ENCODE data around the gene ENOX1. TPM values are rescaled to one million over a fixed set of nuclear protein-coding genes. Genes with fewer than 3 reads are reported as not detected.

ENOX1 gene
- total RNA-seq, 1 experiment from 2014 or later = not detected

DNA sequence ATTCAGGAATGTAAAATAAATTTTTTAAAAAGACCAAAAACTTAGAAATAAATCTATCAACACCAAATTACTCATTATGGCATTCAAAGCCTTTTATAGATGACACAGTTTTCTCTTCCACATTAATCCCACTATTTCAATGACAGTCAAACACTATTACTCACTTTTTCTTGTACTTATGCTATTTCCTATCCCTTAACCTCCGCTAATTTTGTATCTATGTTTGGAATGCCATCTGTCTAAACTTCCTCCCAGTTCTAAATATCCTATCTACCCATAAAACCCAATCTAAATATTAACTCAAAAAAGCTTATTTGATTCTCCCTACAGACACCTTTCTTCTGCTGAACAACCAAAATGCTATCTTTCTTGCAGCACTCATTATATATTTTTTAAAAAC, 203.5 kb downstream of the ENOX1 start:
- in situ Hi-C loops (cut with HindIII; ENCODE audit: low pct_unique_long_range_greater_than_20kb, low sequenced_read_pairs) = no loop called here
- no peak for DNase-seq (ENCODE audit: low read depth)

- no peak for DNase-seq (ENCODE audit: low read depth)
- in situ Hi-C loops (cut with HindIII; ENCODE audit: low pct_unique_long_range_greater_than_20kb, low sequenced_read_pairs) = no loop called here
These were observed 206.5 kb downstream of the ENOX1 start for GRCh38 chr13:43580280-43580679.

- no peak for DNase-seq (ENCODE audit: low read depth)
- in situ Hi-C loops (cut with HindIII; ENCODE audit: low pct_unique_long_range_greater_than_20kb, low sequenced_read_pairs) = no loop called here
These were observed 207.5 kb downstream of the ENOX1 start for GRCh38 chr13:43579321-43579720.

DNA sequence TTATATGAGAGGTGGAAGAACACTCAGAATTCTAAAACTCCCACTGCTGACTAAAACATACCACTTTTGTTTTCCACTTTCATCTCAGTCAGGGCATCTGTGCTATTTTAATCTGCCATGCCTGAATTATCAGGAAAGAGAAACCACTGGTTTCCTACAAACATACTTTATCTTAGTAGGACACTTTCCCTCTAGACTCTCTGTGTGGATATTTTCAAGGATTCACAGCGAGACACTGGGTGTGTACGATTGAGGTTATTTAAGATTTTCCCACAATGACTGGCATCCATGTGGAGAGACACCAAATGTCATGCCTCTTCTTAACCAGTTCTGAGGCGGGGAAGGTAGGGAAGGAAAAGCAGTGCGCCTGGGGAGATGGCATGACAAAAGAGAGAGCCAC, 212.2 kb downstream of the ENOX1 start:
- in situ Hi-C loops (cut with HindIII; ENCODE audit: low pct_unique_long_range_greater_than_20kb, low sequenced_read_pairs) = no loop called here
- DNase-seq (ENCODE audit: low read depth) = no peak

DNA sequence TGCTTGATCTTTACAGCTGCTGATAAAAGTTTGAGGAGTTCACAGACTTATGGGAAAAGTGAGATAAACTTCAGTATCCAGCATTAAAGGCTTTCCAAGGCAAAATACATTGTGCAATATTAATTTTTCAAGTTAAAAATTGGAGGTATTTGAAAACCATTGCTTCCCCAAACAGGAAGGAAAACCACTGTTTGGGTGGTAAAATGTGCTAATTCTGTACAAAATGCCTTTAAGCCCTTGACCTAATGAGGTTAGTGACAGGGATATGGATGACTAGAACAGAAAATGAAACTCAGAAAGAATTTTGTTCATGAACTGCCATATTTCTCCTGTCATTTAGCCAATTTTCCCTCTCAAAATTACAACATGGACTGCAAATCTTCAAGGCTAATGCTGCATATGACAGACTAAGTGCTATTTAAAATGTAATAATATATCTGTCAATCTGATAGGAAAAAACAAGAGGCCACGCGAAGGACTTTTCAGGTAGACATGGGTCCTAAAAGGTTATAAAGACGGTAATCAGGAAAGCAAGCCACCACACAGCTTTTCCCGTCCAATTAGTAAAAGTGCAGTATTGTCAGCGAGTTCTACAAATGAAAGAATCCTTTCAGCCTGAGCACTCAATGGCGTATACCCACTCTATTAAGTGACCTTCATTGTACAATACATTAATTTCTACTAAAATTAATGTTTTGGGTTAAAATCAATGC, 212.8 kb downstream of the ENOX1 start:
- DNase-seq (ENCODE audit: low read depth) = no peak

GRCh38 chr13:43573361-43573740, 213.4 kb downstream of the ENOX1 start:
- in situ Hi-C loops (cut with HindIII; ENCODE audit: low pct_unique_long_range_greater_than_20kb, low sequenced_read_pairs) = no loop called here

More for the DNA sequence above, 212.8 kb downstream of the ENOX1 start:
- in situ Hi-C loops (cut with HindIII; ENCODE audit: low pct_unique_long_range_greater_than_20kb, low sequenced_read_pairs) = no loop called here

DNA sequence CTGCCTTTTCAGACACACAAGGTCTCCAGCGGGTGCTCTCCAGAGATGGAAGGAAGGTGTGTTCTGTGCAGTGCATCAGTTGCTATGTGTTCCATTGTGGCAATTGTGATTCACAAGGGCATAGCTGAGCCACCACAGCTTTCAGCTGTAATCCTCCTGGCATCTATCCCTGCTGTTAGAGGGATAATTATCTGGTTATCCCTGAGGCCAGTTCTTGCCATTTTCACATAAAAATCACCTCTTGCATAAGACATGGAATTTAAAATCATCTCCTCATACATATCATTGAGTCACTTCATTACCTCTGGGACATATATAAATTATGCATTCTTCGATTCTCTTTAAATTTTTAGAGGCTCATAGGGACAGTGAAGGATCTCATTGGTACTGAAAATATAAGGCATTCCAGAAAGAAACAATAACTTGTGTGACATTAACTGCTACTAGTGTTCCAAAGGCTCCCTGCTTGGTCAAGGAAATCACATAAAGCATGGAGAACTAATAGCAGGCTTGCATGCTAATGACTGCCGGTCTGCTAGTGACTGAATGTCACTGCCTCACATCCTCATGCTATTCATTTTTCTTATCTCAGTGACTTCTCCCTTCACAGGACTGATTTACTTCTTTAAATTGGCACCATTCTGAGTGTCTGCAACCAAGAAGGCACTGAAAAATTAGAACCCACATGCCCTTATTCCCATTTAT, 214.0 kb downstream of the ENOX1 start:
- in situ Hi-C loops (cut with HindIII; ENCODE audit: low pct_unique_long_range_greater_than_20kb, low sequenced_read_pairs) = no loop called here
- DNase-seq (ENCODE audit: low read depth) = no peak

More at GRCh38 chr13:43573361-43573740, 213.4 kb downstream of the ENOX1 start:
- DNase-seq (ENCODE audit: low read depth) = no peak

GRCh38 chr13:43569658-43570057, 217.1 kb downstream of the ENOX1 start:
- no peak for DNase-seq (ENCODE audit: low read depth)
- in situ Hi-C loops (cut with HindIII; ENCODE audit: low pct_unique_long_range_greater_than_20kb, low sequenced_read_pairs) = no loop called here

- in situ Hi-C loops (cut with HindIII; ENCODE audit: low pct_unique_long_range_greater_than_20kb, low sequenced_read_pairs) = no loop called here
- no peak for DNase-seq (ENCODE audit: low read depth)
These were observed 219.2 kb downstream of the ENOX1 start for GRCh38 chr13:43567608-43568007.

- in situ Hi-C loops (cut with HindIII; ENCODE audit: low pct_unique_long_range_greater_than_20kb, low sequenced_read_pairs) = no loop called here
- no peak for DNase-seq (ENCODE audit: low read depth)
These were observed 221.8 kb downstream of the ENOX1 start for GRCh38 chr13:43564952-43565351.

GRCh38 chr13:43561081-43561480, 225.7 kb downstream of the ENOX1 start:
- in situ Hi-C loops (cut with HindIII; ENCODE audit: low pct_unique_long_range_greater_than_20kb, low sequenced_read_pairs) = no loop called here
- no peak for DNase-seq (ENCODE audit: low read depth)

- in situ Hi-C loops (cut with HindIII; ENCODE audit: low pct_unique_long_range_greater_than_20kb, low sequenced_read_pairs) = no loop called here
These were observed 227.8 kb downstream of the ENOX1 start for GRCh38 chr13:43558939-43559338.

GRCh38 chr13:43558326-43558725, 228.4 kb downstream of the ENOX1 start:
- DNase-seq (ENCODE audit: low read depth) = no peak
- in situ Hi-C loops (cut with HindIII; ENCODE audit: low pct_unique_long_range_greater_than_20kb, low sequenced_read_pairs) = no loop called here

More at GRCh38 chr13:43558939-43559338, 227.8 kb downstream of the ENOX1 start:
- no peak for DNase-seq (ENCODE audit: low read depth)

DNA sequence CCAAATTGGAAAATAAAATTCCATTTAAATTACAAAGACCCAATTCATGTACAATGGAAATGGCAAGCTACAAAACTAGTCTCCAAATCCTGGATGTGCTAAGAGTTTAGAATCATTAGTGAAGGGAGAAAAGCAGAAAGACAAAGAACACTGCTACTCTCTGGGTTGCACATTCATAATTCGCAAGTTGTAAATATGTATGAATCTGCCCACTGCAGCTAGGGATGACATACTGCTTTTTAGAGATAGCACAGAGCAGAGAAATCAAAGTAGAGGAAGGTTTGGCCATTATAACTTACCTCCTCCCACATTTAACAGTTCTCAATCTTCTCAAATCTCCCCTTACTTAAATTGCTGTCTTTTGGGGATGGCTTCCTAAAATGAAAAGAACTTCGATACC, 231.1 kb downstream of the ENOX1 start:
- DNase-seq (ENCODE audit: low read depth) = no peak
- in situ Hi-C loops (cut with HindIII; ENCODE audit: low pct_unique_long_range_greater_than_20kb, low sequenced_read_pairs) = no loop called here

DNA sequence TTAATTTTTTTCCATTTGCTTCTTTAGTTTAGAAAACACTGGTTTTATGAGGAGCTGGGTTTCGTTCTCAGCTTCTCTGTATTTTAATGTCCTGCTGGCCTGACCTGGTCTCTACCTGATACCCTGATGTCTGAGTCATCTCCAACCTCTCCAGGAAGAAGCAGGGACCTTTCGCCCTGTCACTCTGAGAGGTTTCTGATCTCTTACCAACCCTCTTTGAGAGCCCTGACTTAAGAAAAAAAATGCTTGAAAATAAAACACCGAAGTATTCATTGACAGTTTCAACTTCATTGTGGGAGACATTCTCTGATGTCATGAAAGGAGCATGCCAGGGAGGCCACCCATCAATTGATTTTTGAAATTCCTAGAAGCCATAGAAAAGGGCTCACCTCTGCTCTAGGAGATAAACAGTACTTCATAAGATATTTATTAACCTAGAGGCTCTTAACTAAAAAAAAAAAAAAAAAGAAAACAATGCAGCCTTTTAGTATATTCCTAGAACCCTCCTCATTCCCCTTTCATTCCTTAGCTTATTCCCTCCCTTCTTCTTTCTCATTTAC, 234.8 kb downstream of the ENOX1 start:
- in situ Hi-C loops (cut with HindIII; ENCODE audit: low pct_unique_long_range_greater_than_20kb, low sequenced_read_pairs) = no loop called here

DNA sequence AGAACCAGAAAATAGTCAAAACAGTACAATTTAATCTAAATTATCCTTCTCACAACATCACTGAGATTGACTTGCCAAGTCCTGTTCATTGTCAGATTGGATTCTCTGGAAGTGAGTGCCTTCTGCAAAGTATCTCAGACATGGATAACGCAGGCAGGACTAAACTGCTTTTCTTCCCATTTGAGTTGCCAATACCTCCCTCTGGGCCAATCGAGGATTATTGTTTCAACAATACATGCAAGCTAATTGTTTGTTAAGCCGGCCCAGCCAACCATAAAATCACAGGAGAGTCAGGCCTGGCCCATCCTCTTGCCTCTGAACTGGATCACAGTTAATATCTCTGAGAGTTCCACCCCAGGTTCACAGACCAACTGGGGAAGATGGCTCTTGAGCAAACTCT, 240.0 kb downstream of the ENOX1 start:
- DNase-seq (ENCODE audit: low read depth) = no peak
- in situ Hi-C loops (cut with HindIII; ENCODE audit: low pct_unique_long_range_greater_than_20kb, low sequenced_read_pairs) = no loop called here

More for the DNA sequence above, 234.8 kb downstream of the ENOX1 start:
- DNase-seq (ENCODE audit: low read depth) = no peak

DNA sequence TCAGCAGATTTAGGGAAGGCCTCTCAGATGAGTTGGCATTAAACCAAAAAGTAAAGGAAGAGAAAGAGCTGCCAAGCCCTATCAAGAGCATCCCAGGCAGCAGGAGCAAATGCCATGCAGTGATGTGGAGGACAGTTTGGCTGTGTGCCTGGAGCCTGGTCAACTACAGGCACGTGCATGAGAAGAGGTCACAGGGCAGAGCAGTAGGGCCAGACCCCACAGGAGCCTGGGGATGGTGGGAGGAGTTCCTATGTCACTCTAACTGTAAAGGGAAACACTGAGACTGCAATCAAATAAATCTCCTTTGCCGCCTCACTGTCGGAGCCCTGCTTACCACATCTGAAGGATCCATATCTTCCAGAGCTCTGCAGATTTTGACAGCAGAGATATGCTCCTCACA, 240.5 kb downstream of the ENOX1 start:
- in situ Hi-C loops (cut with HindIII; ENCODE audit: low pct_unique_long_range_greater_than_20kb, low sequenced_read_pairs) = no loop called here
- no peak for DNase-seq (ENCODE audit: low read depth)

DNA sequence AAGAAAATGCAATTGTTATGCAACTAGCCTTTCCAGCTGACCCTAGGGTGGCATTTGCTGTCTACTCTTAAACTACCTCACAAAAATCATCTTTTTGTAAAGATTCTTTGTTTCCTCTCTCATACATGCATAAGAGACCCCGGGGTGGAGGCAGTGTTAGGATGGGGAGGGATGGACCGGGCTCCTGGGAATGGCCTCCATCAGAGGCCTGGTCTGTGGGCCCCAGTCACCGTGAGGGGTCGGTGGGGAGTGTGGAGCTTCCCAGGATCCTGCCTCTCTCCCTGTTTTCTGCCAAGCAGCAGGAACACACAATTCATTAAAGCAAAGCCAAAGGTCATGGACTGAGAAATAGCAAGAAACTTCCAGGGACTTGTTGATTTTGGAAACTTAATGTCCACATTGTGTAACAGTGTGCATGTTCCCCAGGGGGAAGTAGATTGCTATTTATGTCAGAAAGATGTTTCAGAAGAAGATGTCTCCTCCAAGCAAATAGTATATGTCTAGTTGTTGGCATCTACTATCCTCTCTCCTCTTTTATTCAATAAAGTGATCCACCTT, 241.4 kb downstream of the ENOX1 start:
- no peak for DNase-seq (ENCODE audit: low read depth)
- in situ Hi-C loops (cut with HindIII; ENCODE audit: low pct_unique_long_range_greater_than_20kb, low sequenced_read_pairs) = no loop called here

DNA sequence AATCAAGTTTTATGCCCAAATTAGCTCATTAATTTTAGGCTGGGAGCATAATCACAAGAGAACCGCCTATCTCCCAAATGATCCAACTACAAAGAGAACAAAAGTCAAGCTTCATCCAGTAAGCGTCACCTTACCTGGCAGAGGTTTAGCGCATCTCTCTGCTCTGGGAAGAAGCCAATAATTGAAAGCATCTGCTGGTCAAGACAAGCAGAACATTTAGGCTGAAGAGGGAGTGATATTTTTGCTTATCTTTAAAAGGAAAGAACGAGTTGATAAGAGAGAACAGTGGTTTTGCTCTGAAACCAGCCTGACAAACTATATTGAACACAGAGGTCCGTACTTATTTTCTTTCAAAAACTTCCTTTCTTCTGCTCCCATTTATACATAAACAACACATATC, 242.1 kb downstream of the ENOX1 start:
- DNase-seq (ENCODE audit: low read depth) = no peak
- in situ Hi-C loops (cut with HindIII; ENCODE audit: low pct_unique_long_range_greater_than_20kb, low sequenced_read_pairs) = no loop called here
